ENCODE measurements around the gene MYLK4. TPM values are rescaled to one million over a fixed set of nuclear protein-coding genes. Genes with fewer than 3 reads are reported as not detected.

MYLK4 gene
- total and polyA plus RNA-seq, 4 donors, result 0.07 to 0.65 (median 0.39) TPM

DNA sequence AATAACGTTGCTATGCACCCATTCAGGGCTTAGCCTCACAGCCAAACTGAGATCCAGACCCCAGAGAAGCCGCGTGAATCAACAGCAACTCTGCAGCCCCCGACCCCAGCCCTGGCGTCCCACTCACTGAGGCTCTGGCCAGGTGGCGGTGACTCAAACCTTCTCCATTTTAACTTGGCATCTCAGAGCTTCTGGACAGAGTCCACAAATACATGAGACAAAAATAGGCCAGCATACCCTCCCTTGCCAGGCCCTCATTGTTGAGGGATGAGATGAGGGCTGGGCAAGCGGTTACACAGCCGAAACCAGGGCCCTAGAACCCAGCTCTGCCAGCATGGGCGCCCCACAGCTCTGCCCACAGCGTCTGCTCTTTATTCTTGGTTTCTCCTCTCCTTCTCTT, 118.4 kb downstream of the MYLK4 start (continued):
- TF ChIP-seq REST (IDR thresholded peaks at IDR 0.05) (no peak), HNF4G (IDR thresholded peaks at IDR 0.05) (no peak), TAF1 (conservative IDR thresholded peaks at IDR 0.05) (no peak)

DNA sequence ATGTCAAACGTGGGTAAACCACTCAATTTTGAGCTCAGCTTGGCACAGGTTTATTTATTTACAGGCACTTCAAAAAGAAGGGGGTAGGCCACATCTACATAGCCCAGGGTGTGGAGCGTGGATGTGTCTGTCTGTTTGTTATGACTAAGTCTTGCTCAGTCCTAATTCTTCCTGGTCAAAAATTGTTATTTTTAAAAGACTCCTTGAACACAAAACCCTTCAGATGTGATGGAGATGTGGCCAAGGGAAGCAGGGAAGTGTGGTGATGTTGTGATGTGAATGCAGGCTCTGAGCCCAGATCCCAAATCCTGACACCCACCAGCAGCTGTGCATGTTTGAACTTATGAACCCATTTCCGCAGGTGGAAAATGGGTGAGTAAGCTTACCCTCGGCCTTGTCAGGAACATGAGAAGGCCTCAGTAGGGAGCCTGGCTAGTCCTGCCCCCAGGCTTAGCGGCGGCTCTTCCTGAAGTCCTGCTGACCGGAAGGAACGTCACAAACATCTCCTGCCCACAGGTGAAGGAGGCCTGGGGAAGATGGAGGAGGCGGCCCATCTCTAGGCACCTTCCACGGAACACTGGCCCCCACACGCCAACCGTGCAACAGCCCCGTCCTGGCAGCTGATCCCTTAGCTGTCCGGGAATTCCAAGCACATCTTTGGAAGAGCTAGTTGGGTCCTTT, 119.7 kb downstream of the MYLK4 start:
- Histone ChIP-seq H3K9me3 (ENCODE audit: control insufficient read depth in 4 of 4, low read length in 3 of 4) (no peaks in the 10 kb centered on the region), H3K9ac (ENCODE audit: low read depth in 1 of 2, low read length in 2 of 2) (no peak overlapping the region), H3K4me1 (ENCODE audit: control insufficient read depth in 4 of 4, insufficient read depth in 4 of 4, low read length in 3 of 4) (peaks cover 2 to 9% (median 3%) of the 10 kb centered on the region in 4 donors), H3K36me3 (ENCODE audit: control insufficient read depth in 4 of 4, insufficient read depth in 3 of 4, low read depth in 1 of 4, low read length in 3 of 4) (no peaks in the 10 kb centered on the region), H3K4me3 (ENCODE audit: low read depth in 1 of 3, low read length in 3 of 3) (no peak overlapping the region), H3K27me3 (ENCODE audit: control insufficient read depth in 4 of 4, insufficient read depth in 4 of 4, low read length in 3 of 4) (no peaks in the 10 kb centered on the region), H3K27ac (ENCODE audit: low read depth in 1 of 2, low read length in 2 of 2) (no peak overlapping the region)
- no peak for TF ChIP-seq FOXA2 (IDR thresholded peaks at IDR 0.05)
- no peak for TF ChIP-seq HNF4G (IDR thresholded peaks at IDR 0.05)
- TF ChIP-seq YY1 (IDR thresholded peaks at IDR 0.05), result no peak
- TF ChIP-seq HNF4A (conservative IDR thresholded peaks at IDR 0.05), result no peak
- TF ChIP-seq REST (IDR thresholded peaks at IDR 0.05), result no peak
- no peak for TF ChIP-seq SP1 (IDR thresholded peaks at IDR 0.05)
- TF ChIP-seq EGR1 (IDR thresholded peaks at IDR 0.05; ENCODE audit: low read depth in 2 of 2), result no peak
- TF ChIP-seq ATF3 (IDR thresholded peaks at IDR 0.05), result no peak
- no peak for TF ChIP-seq GABPA (IDR thresholded peaks at IDR 0.05 in 1 of 2, conservative IDR thresholded peaks at IDR 0.05 in 1 of 2)
- TF ChIP-seq ZBTB33 (IDR thresholded peaks at IDR 0.05), result no peak
- no peak for TF ChIP-seq NR2F2 (IDR thresholded peaks at IDR 0.05)
- no peak for TF ChIP-seq CTCF (IDR thresholded peaks at IDR 0.05; ENCODE audit: low read depth, low read length, missing input control)
- no peak for TF ChIP-seq JUND (IDR thresholded peaks at IDR 0.05)
- no peak for TF ChIP-seq TAF1 (conservative IDR thresholded peaks at IDR 0.05)
- no peak for DNase-seq (ENCODE audit: low spot score)
- 80% methylated on average over 14 of the region's 14 CpGs for WGBS
